KMS-11 (cell line): ENCODE results near the gene ALOXE3.
A peak's percentile ranks its signal among the peaks of the same experiment; 100 is the strongest.
"Not testable (repeated sequence)": the region's sequence is repeated elsewhere in the genome, so short reads cannot be mapped to it uniquely, and the experiment has no call there.

Source experiments
- H2AFZ ChIP-seq: fragments of 200-600 bp; sonication (generic); 2 replicates; pipeline ENCODE4 v1.6.1; 2016; ENCODE audit warnings: antibody characterized with exemption, mixed run types, low read depth
- H3K27ac ChIP-seq: fragments of 200-600 bp; sonication (generic); 2 replicates; pipeline ENCODE4 v1.6.1; 2016; ENCODE audit warnings: mild to moderate bottlenecking, mixed run types
- H3K27me3 ChIP-seq: fragments of 200-600 bp; sonication (generic); 2 replicates; pipeline ENCODE4 v1.6.1; 2017; ENCODE audit warnings: mild to moderate bottlenecking, low read depth, mixed run types, moderate library complexity; ENCODE audit not compliant: insufficient read depth
- H3K36me3 ChIP-seq: fragments of 200-600 bp; sonication (generic); 2 replicates; pipeline ENCODE4 v1.6.1; 2017; ENCODE audit warnings: mild to moderate bottlenecking, mixed run types; ENCODE audit not compliant: insufficient read depth
- H3K4me1 ChIP-seq: fragments of 200-600 bp; sonication (generic); 2 replicates; pipeline ENCODE4 v1.6.1; 2016; ENCODE audit warnings: mild to moderate bottlenecking, low read depth, mixed run types; ENCODE audit not compliant: poor library complexity, severe bottlenecking
- H3K4me2 ChIP-seq: fragments of 200-600 bp; sonication (generic); 2 replicates; pipeline ENCODE4 v1.7.0; 2016; ENCODE audit warnings: mild to moderate bottlenecking, mixed run types
- H3K4me3 ChIP-seq: fragments of 200-600 bp; sonication (generic); IDR thresholded peaks from 2 replicates; pipeline ENCODE4 v1.6.1; 2017; ENCODE audit warnings: low read depth, low read length, mixed read lengths; ENCODE audit not compliant: insufficient read depth
- H3K79me2 ChIP-seq: fragments of 200-600 bp; sonication (generic); 2 replicates; pipeline ENCODE4 v1.6.1; 2016; ENCODE audit warnings: low read depth, mixed run types; ENCODE audit not compliant: insufficient read depth
- H3K9ac ChIP-seq: fragments of 200-600 bp; sonication (generic); 2 replicates; pipeline ENCODE4 v1.6.1; 2016; ENCODE audit warnings: mild to moderate bottlenecking, mixed run types
- H4K20me1 ChIP-seq: fragments of 200-600 bp; sonication (generic); 2 replicates; pipeline ENCODE4 v1.6.1; 2016; ENCODE audit warnings: mild to moderate bottlenecking, mixed run types; ENCODE audit not compliant: insufficient read depth
- CTCF ChIP-seq: fragments of 200-600 bp; sonication (generic); conservative IDR thresholded peaks from 2 replicates; pipeline ENCODE4 v1.6.1; 2017; ENCODE audit warnings: low read depth, mild to moderate bottlenecking, antibody characterized with exemption, low read length, moderate library complexity, mixed read lengths

Gene ALOXE3

GRCh38 chr17:8110907-8111306 lies 7.4 kb downstream of the ALOXE3 start:
- no peak for TF ChIP-seq CTCF
- H3K79me2 ChIP-seq: no peaks in the 10 kb centered on the region
- H3K9ac ChIP-seq: no peak overlapping the region
- no peak overlapping the region for H2AFZ ChIP-seq
- H4K20me1 ChIP-seq: no peaks in the 10 kb centered on the region
- H3K4me2 ChIP-seq: no peak overlapping the region
- H3K4me1 ChIP-seq: no peaks in the 10 kb centered on the region
- no peaks in the 10 kb centered on the region; the same call in 1 of the 2 replicates for H3K27me3 ChIP-seq
- H3K27ac ChIP-seq: no peak overlapping the region
- no peaks in the 10 kb centered on the region for H3K36me3 ChIP-seq
- no peak overlapping the region for H3K4me3 ChIP-seq

- H3K4me1 ChIP-seq: no peaks in the 10 kb centered on the region
- no peaks in the 10 kb centered on the region for H3K36me3 ChIP-seq
- no peaks in the 10 kb centered on the region for H3K79me2 ChIP-seq
- no peak overlapping the region for H3K4me3 ChIP-seq
- no peaks in the 10 kb centered on the region; the same call in 1 of the 2 replicates for H3K27me3 ChIP-seq
- no peak overlapping the region for H3K4me2 ChIP-seq
- no peaks in the 10 kb centered on the region for H4K20me1 ChIP-seq
- H3K27ac ChIP-seq: no peak overlapping the region
- H2AFZ ChIP-seq: no peak overlapping the region
- H3K9ac ChIP-seq: no peak overlapping the region
- TF ChIP-seq CTCF: 0 out of 2 replicates have a peak, but pooled peaks have one; percentile 3
These were observed 7.9 kb downstream of the ALOXE3 start for GRCh38 chr17:8110456-8110804.

- no peaks in the 10 kb centered on the region for H4K20me1 ChIP-seq
- H3K27me3 ChIP-seq: no peaks in the 10 kb centered on the region; the same call in 1 of the 2 replicates
- peak; percentile 37; the same call in 1 of the 2 replicates for TF ChIP-seq CTCF
- no peaks in the 10 kb centered on the region for H3K36me3 ChIP-seq
- H3K79me2 ChIP-seq: no peaks in the 10 kb centered on the region
- H3K27ac ChIP-seq: no peak overlapping the region
- H2AFZ ChIP-seq: no peak overlapping the region
- no peak overlapping the region for H3K4me2 ChIP-seq
- H3K9ac ChIP-seq: no peak overlapping the region
- no peaks in the 10 kb centered on the region for H3K4me1 ChIP-seq
- H3K4me3 ChIP-seq: no peak overlapping the region
These were observed 8.5 kb downstream of the ALOXE3 start for GRCh38 chr17:8109661-8110455.

GRCh38 chr17:8108972-8109660 lies 9.2 kb downstream of the ALOXE3 start:
- Histone ChIP-seq H3K27ac (no peak overlapping the region), H3K79me2 (no peaks in the 10 kb centered on the region), H3K27me3 (no peaks in the 10 kb centered on the region), H3K9ac (no peak overlapping the region), H3K4me1 (no peaks in the 10 kb centered on the region), H4K20me1 (no peaks in the 10 kb centered on the region), H3K4me2 (no peak overlapping the region), H3K4me3 (no peak overlapping the region), H3K36me3 (no peaks in the 10 kb centered on the region), H2AFZ (no peak overlapping the region)
- no peak for TF ChIP-seq CTCF

- H3K4me1 ChIP-seq, H3K36me3 ChIP-seq, H3K27ac ChIP-seq, H3K79me2 ChIP-seq, H4K20me1 ChIP-seq, H3K4me3 ChIP-seq, H3K9ac ChIP-seq, H2AFZ ChIP-seq, H3K4me2 ChIP-seq, H3K27me3 ChIP-seq: not testable (repeated sequence)
These were observed 11.3 kb downstream of the ALOXE3 start for GRCh38 chr17:8106980-8107379.
